Keratinocyte (primary cell): ENCODE data around the gene BCAR3. TPM values are rescaled to one million over a fixed set of nuclear protein-coding genes. Genes with fewer than 3 reads are reported as not detected.

Source experiments
- DNase-seq: peaks from one replicate; pipeline ENCODE4 v3.0.0-alpha.2; 2011; ENCODE audit warnings: low read depth, missing footprints, low spot score
- FAIRE-seq: peaks from 2 replicates; lab custom pipeline; 2011; peaks lifted over from hg19 to GRCh38; lab: Jason Lieb, UNC
- H2AFZ ChIP-seq: 2 replicates; pipeline ENCODE4 v1.6.0; 2012; ENCODE audit warnings: low read length, control low read depth, inconsistent platforms; ENCODE audit not compliant: control insufficient read depth
- H3K27ac ChIP-seq: 2 replicates; pipeline ENCODE4 v1.5.1; 2011; ENCODE audit warnings: low read length; ENCODE audit not compliant: control insufficient read depth, insufficient read depth
- H3K27me3 ChIP-seq: 3 replicates; pipeline ENCODE4 v1.6.0; 2011; ENCODE audit warnings: low read length; ENCODE audit not compliant: control insufficient read depth, insufficient read depth; ENCODE audit errors: extremely low read depth
- H3K36me3 ChIP-seq, 2 experiments: 2 replicates in 1 of 2; 3 replicates in 1 of 2; pipeline ENCODE4 v1.5.1; 2011; ENCODE audit warnings: low read length in 2 of 2, mild to moderate bottlenecking in 1 of 2; ENCODE audit not compliant: control insufficient read depth in 2 of 2, insufficient read depth in 2 of 2; ENCODE audit errors: extremely low read depth in 1 of 2
- H3K4me1 ChIP-seq: 3 replicates; pipeline ENCODE4 v1.5.1; 2011; ENCODE audit warnings: low read length; ENCODE audit not compliant: control insufficient read depth, insufficient read depth; ENCODE audit errors: extremely low read depth
- H3K4me2 ChIP-seq: 3 replicates; pipeline ENCODE4 v1.6.0; 2011; ENCODE audit warnings: low read depth, low read length; ENCODE audit not compliant: control insufficient read depth, insufficient read depth; ENCODE audit errors: extremely low read depth
- H3K4me3 ChIP-seq, 3 experiments: fragments of 200-600 bp in 1 of 3; sonication (generic) in 1 of 3; 2 replicates in 2 of 3; 3 replicates in 1 of 3; pipeline ENCODE4 v1.5.1; 2011 to 2016; ENCODE audit warnings: low read length in 3 of 3, mild to moderate bottlenecking in 3 of 3, control low read depth in 2 of 3, inconsistent platforms in 1 of 3, low read depth in 1 of 3, mixed read lengths in 1 of 3, mixed run types in 1 of 3, moderate library complexity in 1 of 3; ENCODE audit not compliant: control insufficient read depth in 2 of 3, insufficient read depth in 2 of 3; ENCODE audit errors: extremely low read depth in 1 of 3
- H3K79me2 ChIP-seq: 2 replicates; pipeline ENCODE4 v1.6.0; 2012; ENCODE audit warnings: low read length; ENCODE audit not compliant: control insufficient read depth, insufficient read depth
- H3K9ac ChIP-seq: 3 replicates; pipeline ENCODE4 v1.6.0; 2011; ENCODE audit warnings: low read length; ENCODE audit not compliant: control insufficient read depth, insufficient read depth; ENCODE audit errors: extremely low read depth
- H3K9me1 ChIP-seq: 3 replicates; pipeline ENCODE4 v1.6.0; 2011; ENCODE audit warnings: low read length; ENCODE audit not compliant: control insufficient read depth, insufficient read depth; ENCODE audit errors: extremely low read depth
- H3K9me3 ChIP-seq: 2 replicates; pipeline ENCODE4 v1.5.1; 2012; ENCODE audit warnings: low read depth, low read length; ENCODE audit not compliant: control insufficient read depth
- H4K20me1 ChIP-seq: 3 replicates; pipeline ENCODE4 v1.6.0; 2011; ENCODE audit warnings: low read length; ENCODE audit not compliant: control insufficient read depth, insufficient read depth; ENCODE audit errors: extremely low read depth
- CTCF ChIP-seq, 3 experiments: IDR thresholded peaks in 1 of 3; conservative IDR thresholded peaks in 1 of 3; optimal IDR thresholded peaks in 1 of 3; 2 replicates in 2 of 3; 3 replicates in 1 of 3; pipeline versions ENCODE3 to v1.5.1; 2011; ENCODE audit warnings: low read length in 3 of 3, mild to moderate bottlenecking in 3 of 3, moderate library complexity in 2 of 3, control low read depth in 1 of 3, inconsistent platforms in 1 of 3; ENCODE audit not compliant: insufficient read depth in 2 of 3; ENCODE audit errors: extremely low read depth in 1 of 3
- EZH2 ChIP-seq: IDR thresholded peaks from one replicate; pipeline ENCODE4 v1.6.1; 2012; ENCODE audit warnings: inconsistent platforms, mild to moderate bottlenecking, low read length, moderate library complexity
- dilution Hi-C: fragments of 300-500 bp; cut with MboI; formaldehyde crosslinking; loops from one replicate; pipeline ENCODE4 v1.7.0; 2020; ENCODE audit warnings: low sequenced_read_pairs; ENCODE audit not compliant: extremely low pct_ligation_motif_present
- polyA plus RNA-seq, 5 experiments: library from polyadenylated mRNA; depleted of rRNA in 3 of 5; stranded (reverse) in 3 of 5; stranded (forward) in 1 of 5; unstranded in 1 of 5; fragments of >200 nt; gene quantifications; 1 replicate in 1 of 5; 2 replicates in 3 of 5; 3 replicates in 1 of 5; pipeline versions ENCODE4 v1.2.1 to v1.2.3, GENCODE V29; 2011 to 2012; ENCODE audit warnings: missing spikeins in 2 of 5, low read depth in 1 of 5, low replicate concordance in 1 of 5

BCAR3 gene
- polyA plus RNA-seq, 1 donor (not counting 4 experiments of a cell fraction or from before 2014, with no cell fraction given) = 77.2 TPM

GRCh38 chr1:93628681-93629080, 53.0 kb downstream of the BCAR3 start:
- no peak overlapping the region for H3K9ac ChIP-seq
- H3K4me1 ChIP-seq = peaks cover 66% of the 10 kb centered on the region
- H3K4me3 ChIP-seq = no peak overlapping the region
- no peak overlapping the region for H3K27ac ChIP-seq
- peak; percentile 9 for FAIRE-seq
- H3K36me3 ChIP-seq = peaks cover 9 to 40% of the 10 kb centered on the region in 2 experiments
- H3K27me3 ChIP-seq = no peaks in the 10 kb centered on the region
- H3K9me1 ChIP-seq = no peaks in the 10 kb centered on the region
- peak overlapping the region; percentile 46 for H3K4me2 ChIP-seq
- H2AFZ ChIP-seq = no peak overlapping the region
- no peaks in the 10 kb centered on the region for H3K9me3 ChIP-seq
- H3K79me2 ChIP-seq = peaks cover 97% of the 10 kb centered on the region
- H4K20me1 ChIP-seq = peaks cover 46% of the 10 kb centered on the region
- dilution Hi-C loops = no loop called here
- DNase-seq = no peak
- no peak for TF ChIP-seq EZH2

DNA sequence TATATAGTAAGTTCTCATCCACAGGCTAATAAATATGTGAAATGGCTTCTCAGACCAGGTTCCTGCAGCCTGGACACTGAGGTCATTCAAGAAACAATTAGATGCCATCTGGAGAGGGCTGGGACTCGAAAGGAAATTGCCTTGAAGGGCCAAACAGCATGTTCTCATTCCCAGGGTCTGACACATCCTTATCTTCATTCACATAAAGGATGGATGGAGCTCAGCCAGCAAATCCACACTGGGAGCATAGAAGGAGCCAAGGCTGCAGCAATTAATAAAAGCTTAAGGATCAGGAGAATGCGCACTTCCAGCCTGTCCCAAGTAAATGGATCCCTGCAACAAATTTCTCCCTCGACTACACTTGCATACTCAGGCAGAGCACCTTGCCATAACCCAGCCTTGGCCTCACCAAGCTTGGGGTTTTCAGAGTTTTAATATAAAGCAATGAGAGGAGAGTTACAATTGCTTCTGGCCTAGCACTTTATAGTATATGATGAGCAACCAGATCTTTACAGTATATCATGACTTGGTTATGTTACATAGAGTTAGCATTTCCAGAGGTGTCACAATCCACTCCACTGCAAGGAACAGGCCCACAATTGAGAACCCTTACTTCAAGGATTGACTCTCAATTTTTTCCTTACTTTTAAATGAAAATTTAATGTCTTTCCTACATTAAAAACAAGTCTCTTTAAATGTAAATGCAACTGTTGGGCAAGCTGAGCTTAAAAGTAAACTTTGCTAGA, 55.9 kb downstream of the BCAR3 start:
- Histone ChIP-seq H3K9me1 (peaks cover 3% of the 10 kb centered on the region), H3K9ac (no peak overlapping the region), H3K9me3 (no peaks in the 10 kb centered on the region), H2AFZ (no peak overlapping the region), H3K27me3 (no peaks in the 10 kb centered on the region), H3K79me2 (peaks cover 97% of the 10 kb centered on the region), H3K27ac (peak overlapping the region; percentile 16), H3K36me3 (peaks cover 8 to 44% of the 10 kb centered on the region in 2 experiments), H3K4me3 (no peak overlapping the region), H4K20me1 (peaks cover 56% of the 10 kb centered on the region), H3K4me2 (peak overlapping the region; percentile 22), H3K4me1 (peaks cover 86% of the 10 kb centered on the region)
- peak; percentile 95 for FAIRE-seq
- no peak for TF ChIP-seq EZH2
- no peak for DNase-seq
- dilution Hi-C loops = no loop called here

- peaks cover 86% of the 10 kb centered on the region for H3K4me1 ChIP-seq
- H4K20me1 ChIP-seq = peaks cover 64% of the 10 kb centered on the region
- dilution Hi-C loops = no loop called here
- H3K36me3 ChIP-seq = peaks cover 9 to 52% of the 10 kb centered on the region in 2 experiments
- FAIRE-seq (peak; percentile 90), DNase-seq (peak; percentile 60)
- H2AFZ ChIP-seq = no peak overlapping the region
- TF ChIP-seq CTCF (optimal IDR thresholded peaks at IDR 0.05 in 1 of 3, IDR thresholded peaks at IDR 0.05 in 1 of 3, conservative IDR thresholded peaks at IDR 0.05 in 1 of 3; ENCODE audit: extremely low read depth in 1 of 3, insufficient read depth in 2 of 3, low read length in 3 of 3) (no peak), EZH2 (no peak)
- H3K4me3 ChIP-seq = no peak overlapping the region
- H3K27ac ChIP-seq = peak overlapping the region; percentile 53
- peak overlapping the region; percentile 46 for H3K4me2 ChIP-seq
- H3K27me3 ChIP-seq = no peaks in the 10 kb centered on the region
- no peaks in the 10 kb centered on the region for H3K9me3 ChIP-seq
- H3K79me2 ChIP-seq = peaks cover 97% of the 10 kb centered on the region
- no peak overlapping the region for H3K9ac ChIP-seq
- peaks cover 7% of the 10 kb centered on the region for H3K9me1 ChIP-seq
Measured at GRCh38 chr1:93623875-93624274, 57.8 kb downstream of the BCAR3 start.
